Immature natural killer cell (primary cell): Measurements from ENCODE around the gene SH3GL1. TPM values are rescaled to one million over a fixed set of nuclear protein-coding genes. Genes with fewer than 3 reads are reported as not detected.

Experiments
- DNase-seq, 3 donors: peaks; one replicate each; pipeline ENCODE4 v3.0.0; 2022; ENCODE audit warnings: mixed read lengths in 1 of 3
- H3K27ac Mint-ChIP-seq, 6 donors: one replicate each; pipeline ENCODE4 v1.8.0; 2020; ENCODE audit warnings: mixed read lengths in 6 of 6, mild to moderate bottlenecking in 5 of 6, inconsistent platforms in 4 of 6, moderate library complexity in 3 of 6
- H3K27me3 Mint-ChIP-seq, 3 donors: one replicate each; pipeline ENCODE4 v1.8.0; 2020 to 2021; ENCODE audit warnings: low read depth in 3 of 3, mild to moderate bottlenecking in 3 of 3, mixed read lengths in 3 of 3, moderate library complexity in 3 of 3, inconsistent platforms in 1 of 3
- H3K36me3 Mint-ChIP-seq, 3 donors: one replicate each; pipeline ENCODE4 v1.8.0; 2020; ENCODE audit warnings: mixed read lengths in 3 of 3, inconsistent platforms in 2 of 3, mild to moderate bottlenecking in 2 of 3
- H3K4me1 Mint-ChIP-seq, 2 donors: one replicate each; pipeline ENCODE4 v1.8.0; 2020; ENCODE audit warnings: inconsistent platforms in 2 of 2, mild to moderate bottlenecking in 2 of 2, mixed read lengths in 2 of 2, moderate library complexity in 1 of 2
- H3K4me3 Mint-ChIP-seq, 5 donors: one replicate each; pipeline ENCODE4 v1.8.0; 2020; ENCODE audit warnings: mild to moderate bottlenecking in 5 of 5, mixed read lengths in 5 of 5, inconsistent platforms in 3 of 5, moderate library complexity in 3 of 5
- H3K9me3 Mint-ChIP-seq, 6 donors: one replicate each; pipeline ENCODE4 v1.8.0; 2020; ENCODE audit warnings: mild to moderate bottlenecking in 6 of 6, mixed read lengths in 6 of 6, inconsistent platforms in 4 of 6, moderate library complexity in 3 of 6
- polyA plus RNA-seq, 3 donors: library from polyadenylated mRNA; unstranded; fragments of 300-500 nt; fragmentation: Illumina TruSeq; gene quantifications; one replicate each; pipeline ENCODE4 v1.2.3, GENCODE V29; 2021

Gene SH3GL1
- polyA plus RNA-seq, 3 donors from 2014 or later, result 13.8 to 24.6 (median 18.4) TPM

DNA sequence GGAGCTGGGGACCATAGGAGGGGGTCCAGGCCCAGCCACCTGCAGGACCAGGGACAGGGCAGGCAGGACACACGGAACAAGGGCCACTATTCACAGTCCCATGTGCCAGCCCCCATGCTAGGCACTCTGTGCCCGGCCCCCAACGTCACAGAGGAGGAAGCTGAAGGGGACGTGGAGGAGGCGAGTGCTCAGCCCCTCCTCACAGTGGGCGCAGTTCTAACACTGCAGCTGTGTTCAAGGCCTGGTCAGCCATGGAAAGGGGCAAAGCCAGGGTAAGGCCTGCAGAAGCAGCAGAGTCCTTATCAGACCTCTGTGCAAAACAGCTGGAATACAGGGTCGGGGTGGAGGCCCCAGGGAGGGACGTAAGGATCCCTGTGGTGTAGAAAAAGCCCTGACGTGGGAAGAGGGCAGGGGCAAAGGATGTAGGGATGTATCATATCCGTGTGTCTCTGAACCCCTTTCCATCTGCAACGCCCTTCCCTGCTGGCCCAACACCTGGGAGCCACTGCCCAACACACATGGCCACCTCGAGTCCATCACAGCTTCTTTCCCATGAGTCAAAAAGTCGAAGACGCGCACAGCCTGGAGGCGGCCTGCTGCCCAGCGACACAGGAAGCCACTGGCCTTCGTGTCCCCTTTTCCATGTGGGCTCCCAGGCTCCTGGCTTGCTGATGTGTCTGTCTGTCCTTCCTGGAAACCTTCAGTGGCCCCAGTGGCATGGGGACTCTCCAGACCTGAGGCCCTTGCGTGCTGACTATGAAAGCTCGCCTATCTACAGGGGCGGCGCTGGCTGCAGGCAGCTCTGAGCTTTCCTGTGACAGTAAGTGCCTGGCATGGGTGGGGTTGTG, 28.0 kb downstream of the SH3GL1 start:
- Mint-ChIP-seq H3K27me3 (peaks cover 0 to 7% (median 2%) of the 10 kb centered on the region in 3 donors), H3K27ac (no peak overlapping the region), H3K36me3 (no peaks in the 10 kb centered on the region), H3K9me3 (no peaks in the 10 kb centered on the region), H3K4me3 (no peak overlapping the region), H3K4me1 (peaks cover 62 to 69% of the 10 kb centered on the region in 2 donors)
- DNase-seq, result no peak

- H3K36me3 Mint-ChIP-seq, result no peaks in the 10 kb centered on the region
- H3K27ac Mint-ChIP-seq, result peak overlapping the region; percentile 20 to 91 (median 76)
- DNase-seq, result no peak
- H3K27me3 Mint-ChIP-seq, result peaks cover 0 to 7% (median 2%) of the 10 kb centered on the region in 3 donors
- no peaks in the 10 kb centered on the region for H3K9me3 Mint-ChIP-seq
- H3K4me3 Mint-ChIP-seq, result peak overlapping the region; percentile 30 to 55 (median 50)
- peaks cover 57 to 62% of the 10 kb centered on the region in 2 donors for H3K4me1 Mint-ChIP-seq
Measured at GRCh38 chr19:4371247-4372164, 28.8 kb downstream of the SH3GL1 start.

GRCh38 chr19:4370418-4371041, 29.8 kb downstream of the SH3GL1 start:
- Mint-ChIP-seq H3K36me3 (no peaks in the 10 kb centered on the region), H3K27ac (peak overlapping the region; percentile 20 to 91 (median 76)), H3K27me3 (peaks cover 0 to 7% (median 2%) of the 10 kb centered on the region in 3 donors), H3K4me3 (peak overlapping the region; percentile 42 to 87 (median 53)), H3K4me1 (peaks cover 50 to 52% of the 10 kb centered on the region in 2 donors), H3K9me3 (no peaks in the 10 kb centered on the region)
- no peak for DNase-seq

GRCh38 chr19:4369888-4370260, 30.5 kb downstream of the SH3GL1 start:
- Mint-ChIP-seq H3K4me1 (peaks cover 48 to 50% of the 10 kb centered on the region in 2 donors), H3K27ac (peak overlapping the region; percentile 86 to 98 (median 94)), H3K9me3 (no peaks in the 10 kb centered on the region), H3K27me3 (peaks cover 0 to 7% (median 2%) of the 10 kb centered on the region in 3 donors), H3K36me3 (no peaks in the 10 kb centered on the region), H3K4me3 (peak overlapping the region; percentile 77 to 96 (median 87))
- peak; percentile 77 to 83 (median 82) for DNase-seq

DNA sequence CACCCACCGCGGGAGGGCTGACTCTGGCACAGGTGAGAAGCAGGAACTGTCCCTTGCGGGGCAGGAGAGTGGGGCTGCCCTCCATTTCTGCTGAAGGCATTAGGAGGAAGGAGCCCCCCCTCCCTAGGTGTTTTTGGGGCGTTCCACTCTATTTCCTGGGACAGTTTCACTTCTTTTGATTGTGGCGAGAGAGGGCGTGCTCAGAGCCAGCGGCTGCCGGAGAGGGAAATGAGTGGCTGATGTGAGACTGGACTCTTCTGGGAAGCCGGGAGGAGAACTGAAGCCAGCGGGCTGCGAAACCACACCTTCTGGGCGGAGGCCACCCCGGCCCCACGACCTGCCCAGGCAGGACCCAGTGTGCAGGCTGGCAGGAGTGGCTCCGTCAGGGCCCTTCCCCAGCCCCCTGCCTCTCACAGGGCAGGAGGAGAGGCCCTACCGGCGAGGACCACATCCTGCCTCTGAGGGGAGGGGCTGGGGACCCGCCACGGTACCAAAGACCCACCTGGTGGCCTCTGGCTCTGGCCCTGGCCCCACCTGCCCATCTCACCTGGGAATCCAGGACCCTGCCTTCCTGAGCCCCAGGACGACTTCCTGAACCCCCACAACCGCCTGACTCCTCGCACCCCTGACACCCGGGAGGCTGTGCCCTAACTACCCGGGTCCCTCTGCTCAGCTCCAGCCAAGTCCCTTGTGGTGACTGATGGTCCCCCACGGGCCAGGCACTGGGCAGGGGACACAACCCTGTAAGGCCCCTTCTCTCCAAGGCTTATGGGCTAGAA, 31.0 kb downstream of the SH3GL1 start:
- no peaks in the 10 kb centered on the region for H3K9me3 Mint-ChIP-seq
- H3K36me3 Mint-ChIP-seq, result no peaks in the 10 kb centered on the region
- DNase-seq, result peak; percentile 68 to 75 (median 72)
- peaks cover 1 to 7% (median 2%) of the 10 kb centered on the region in 3 donors for H3K27me3 Mint-ChIP-seq
- H3K4me3 Mint-ChIP-seq, result peak overlapping the region; percentile 81 to 96 (median 87)
- peaks cover 48 to 50% of the 10 kb centered on the region in 2 donors for H3K4me1 Mint-ChIP-seq
- peak overlapping the region; percentile 86 to 98 (median 96) for H3K27ac Mint-ChIP-seq

DNA sequence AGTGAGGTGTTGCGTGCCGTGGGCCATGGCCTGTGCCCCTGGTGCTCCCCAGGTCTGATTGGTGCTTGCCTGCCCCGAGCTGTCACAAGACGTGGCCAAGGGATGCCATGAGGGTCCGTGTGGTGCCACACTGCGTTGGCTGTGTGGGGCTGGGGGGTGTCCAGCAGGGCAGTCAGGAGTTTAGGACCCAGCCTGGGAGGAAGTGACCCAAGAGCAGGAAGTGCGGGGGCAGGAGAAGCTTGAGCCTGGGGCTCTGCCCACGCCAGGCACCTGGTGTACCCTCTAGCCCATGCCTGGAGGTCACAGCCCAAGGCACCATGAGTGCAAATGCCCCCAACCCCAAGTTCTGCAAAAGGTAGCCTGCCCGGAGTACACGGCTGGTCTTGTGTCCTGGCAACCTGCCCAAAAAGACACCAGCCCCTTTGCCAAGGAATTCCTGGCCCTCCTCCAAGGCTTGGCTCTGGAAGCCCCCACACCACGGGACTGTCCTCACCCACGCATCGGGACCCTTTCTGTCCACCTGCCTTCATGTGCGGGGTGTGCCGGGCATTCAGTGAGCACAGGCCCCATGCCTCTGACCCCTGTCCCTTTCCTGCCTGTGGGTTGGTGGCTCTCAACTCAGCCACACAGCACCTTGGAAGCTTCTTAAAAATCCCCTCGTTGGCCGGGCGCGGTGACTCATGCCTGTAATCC, 32.1 kb downstream of the SH3GL1 start:
- H3K27ac Mint-ChIP-seq, result peak overlapping the region; percentile 86 to 98 (median 96)
- peaks cover 41 to 43% of the 10 kb centered on the region in 2 donors for H3K4me1 Mint-ChIP-seq
- H3K36me3 Mint-ChIP-seq, result no peaks in the 10 kb centered on the region
- peak overlapping the region; percentile 81 to 96 (median 87) for H3K4me3 Mint-ChIP-seq
- no peak for DNase-seq
- H3K27me3 Mint-ChIP-seq, result peaks cover 1 to 7% (median 2%) of the 10 kb centered on the region in 3 donors
- H3K9me3 Mint-ChIP-seq, result no peaks in the 10 kb centered on the region

DNA sequence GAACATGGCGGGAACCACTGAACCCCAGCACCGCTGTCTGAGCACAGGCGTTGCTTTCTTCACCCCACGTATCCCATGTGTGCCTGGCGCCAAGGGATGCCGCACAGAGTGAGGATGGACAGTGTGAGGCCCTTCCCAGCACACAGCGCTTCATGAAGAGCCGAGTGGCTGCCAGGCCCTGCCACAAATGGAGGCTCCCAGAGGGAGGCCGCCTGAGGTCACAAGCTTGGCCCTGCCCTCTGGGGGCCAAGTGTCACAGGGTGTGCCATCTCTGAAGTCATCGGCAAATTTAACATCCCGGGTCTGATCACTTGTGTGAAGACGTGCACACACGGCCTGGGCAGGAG, 32.6 kb downstream of the SH3GL1 start:
- H3K36me3 Mint-ChIP-seq, result no peaks in the 10 kb centered on the region
- no peak for DNase-seq
- H3K4me3 Mint-ChIP-seq, result peak overlapping the region in 4 of 5 donors; percentile 17 to 36 (median 30)
- H3K27me3 Mint-ChIP-seq, result peaks cover 1 to 7% (median 2%) of the 10 kb centered on the region in 3 donors
- H3K4me1 Mint-ChIP-seq, result peaks cover 41 to 43% of the 10 kb centered on the region in 2 donors
- H3K9me3 Mint-ChIP-seq, result no peaks in the 10 kb centered on the region
- peak overlapping the region; percentile 71 to 98 (median 86) for H3K27ac Mint-ChIP-seq

- Mint-ChIP-seq H3K4me3 (peak overlapping the region in 3 of 5 donors; percentile 21 to 53 (median 40)), H3K36me3 (no peaks in the 10 kb centered on the region), H3K27ac (peak overlapping the region in 5 of 6 donors; percentile 55 to 98 (median 76)), H3K27me3 (peaks cover 1 to 7% (median 2%) of the 10 kb centered on the region in 3 donors), H3K4me1 (peaks cover 39 to 41% of the 10 kb centered on the region in 2 donors), H3K9me3 (no peaks in the 10 kb centered on the region)
- DNase-seq, result no peak
Measured at GRCh38 chr19:4367336-4367723, 33.0 kb downstream of the SH3GL1 start.

- peak overlapping the region in 4 of 6 donors; percentile 55 to 98 (median 78) for H3K27ac Mint-ChIP-seq
Measured at GRCh38 chr19:4366666-4367335, 33.5 kb downstream of the SH3GL1 start.

GRCh38 chr19:4365791-4366665, 34.3 kb downstream of the SH3GL1 start:
- Mint-ChIP-seq H3K27me3 (peaks cover 1 to 9% (median 2%) of the 10 kb centered on the region in 3 donors), H3K4me1 (peaks cover 34 to 35% of the 10 kb centered on the region in 2 donors), H3K9me3 (no peaks in the 10 kb centered on the region), H3K36me3 (peaks cover 0 to 3% (median 0%) of the 10 kb centered on the region in 3 donors), H3K27ac (peak overlapping the region in 1 of 6 donors; percentile 29), H3K4me3 (no peak overlapping the region)
- DNase-seq, result no peak

More at GRCh38 chr19:4366666-4367335, 33.5 kb downstream of the SH3GL1 start:
- Mint-ChIP-seq H3K4me1 (peaks cover 38% of the 10 kb centered on the region in 2 donors), H3K4me3 (peak overlapping the region in 2 of 5 donors; percentile 40 to 53), H3K36me3 (peaks cover 0 to 3% (median 0%) of the 10 kb centered on the region in 3 donors), H3K27me3 (peaks cover 1 to 9% (median 2%) of the 10 kb centered on the region in 3 donors), H3K9me3 (no peaks in the 10 kb centered on the region)
- no peak for DNase-seq

GRCh38 chr19:4365341-4365740, 35.0 kb downstream of the SH3GL1 start:
- Mint-ChIP-seq H3K27ac (no peak overlapping the region), H3K4me1 (peaks cover 27 to 28% of the 10 kb centered on the region in 2 donors), H3K9me3 (no peaks in the 10 kb centered on the region), H3K27me3 (peaks cover 0 to 9% (median 1%) of the 10 kb centered on the region in 3 donors), H3K4me3 (no peak overlapping the region), H3K36me3 (peaks cover 0 to 3% (median 0%) of the 10 kb centered on the region in 3 donors)
- no peak for DNase-seq
